HG03442 (cell line): ENCODE data around the gene SGMS1.
A peak's percentile ranks its signal among the peaks of the same experiment; 100 is the strongest.
"Not testable (repeated sequence)": the region's sequence is repeated elsewhere in the genome, so short reads cannot be mapped to it uniquely, and the experiment has no call there.

Experiments used
- ATAC-seq: cut with Tn5 transposase; IDR thresholded peaks from one replicate; pipeline ENCODE4 v1.9.1; 2021; ENCODE audit warnings: mild to moderate bottlenecking, moderate library complexity; ENCODE audit not compliant: unreplicated experiment

SGMS1 gene

GRCh38 chr10:50431791-50432190 is 192.0 kb downstream of the SGMS1 start:
- peak; percentile 89 for ATAC-seq

GRCh38 chr10:50431133-50431532 is 192.6 kb downstream of the SGMS1 start:
- ATAC-seq: no peak

DNA sequence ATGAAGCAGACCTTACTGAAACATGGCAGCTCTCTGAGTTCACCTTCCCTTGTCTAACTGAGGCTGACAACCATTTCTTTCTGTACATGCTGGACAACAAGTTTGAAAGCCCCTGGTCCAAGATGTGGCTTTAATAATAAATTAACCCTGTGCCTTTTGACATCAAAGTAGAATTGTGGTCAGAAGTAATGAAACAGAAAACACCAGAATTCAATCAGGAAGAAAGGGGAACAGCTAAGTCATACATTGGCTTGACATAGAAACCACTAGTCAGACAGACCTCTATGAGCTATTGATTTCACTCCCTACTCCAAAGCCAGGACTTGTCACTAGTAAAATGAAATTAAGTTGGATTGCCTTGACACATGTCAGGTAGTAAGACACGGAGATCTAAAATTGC is 197.3 kb downstream of the SGMS1 start:
- ATAC-seq: peak; percentile 68

DNA sequence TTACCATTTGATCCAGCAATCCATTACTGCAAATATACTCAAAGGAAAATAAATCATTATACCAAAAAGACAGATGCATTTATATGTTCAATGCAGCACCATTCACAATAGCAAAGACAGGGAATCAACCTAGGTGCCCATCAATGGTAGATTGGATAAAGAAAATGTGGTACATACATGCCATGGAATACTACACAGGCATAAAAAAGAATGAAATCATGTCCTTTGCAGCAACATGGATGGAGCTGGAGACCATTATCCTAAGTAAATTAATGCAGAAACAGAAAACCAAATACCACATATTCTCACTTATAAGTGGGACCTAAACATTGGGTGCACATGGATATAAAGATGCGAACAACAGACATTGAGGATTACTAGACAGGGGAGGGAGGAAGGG is 198.5 kb downstream of the SGMS1 start:
- ATAC-seq: not testable (repeated sequence)

GRCh38 chr10:50423448-50423847 is 200.3 kb downstream of the SGMS1 start:
- no peak for ATAC-seq

DNA sequence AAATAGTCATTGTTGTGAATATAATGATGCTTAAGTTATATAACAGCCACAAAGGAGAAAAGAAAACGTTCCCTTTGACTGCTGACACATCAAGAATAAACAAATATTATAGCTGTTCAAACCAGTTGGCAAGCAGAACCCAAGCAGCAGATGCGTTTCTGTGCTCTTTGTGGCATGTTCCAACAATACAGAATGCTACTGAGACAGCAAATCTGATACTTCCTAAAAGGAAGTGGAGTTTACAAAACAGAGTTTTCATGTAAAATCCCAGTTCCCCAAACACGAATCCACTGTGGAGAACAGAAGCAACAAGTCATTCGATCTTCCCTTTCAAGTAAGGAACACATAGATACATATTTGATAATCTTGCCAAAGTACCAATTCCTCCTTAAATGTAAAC is 201.5 kb downstream of the SGMS1 start:
- ATAC-seq: no peak

DNA sequence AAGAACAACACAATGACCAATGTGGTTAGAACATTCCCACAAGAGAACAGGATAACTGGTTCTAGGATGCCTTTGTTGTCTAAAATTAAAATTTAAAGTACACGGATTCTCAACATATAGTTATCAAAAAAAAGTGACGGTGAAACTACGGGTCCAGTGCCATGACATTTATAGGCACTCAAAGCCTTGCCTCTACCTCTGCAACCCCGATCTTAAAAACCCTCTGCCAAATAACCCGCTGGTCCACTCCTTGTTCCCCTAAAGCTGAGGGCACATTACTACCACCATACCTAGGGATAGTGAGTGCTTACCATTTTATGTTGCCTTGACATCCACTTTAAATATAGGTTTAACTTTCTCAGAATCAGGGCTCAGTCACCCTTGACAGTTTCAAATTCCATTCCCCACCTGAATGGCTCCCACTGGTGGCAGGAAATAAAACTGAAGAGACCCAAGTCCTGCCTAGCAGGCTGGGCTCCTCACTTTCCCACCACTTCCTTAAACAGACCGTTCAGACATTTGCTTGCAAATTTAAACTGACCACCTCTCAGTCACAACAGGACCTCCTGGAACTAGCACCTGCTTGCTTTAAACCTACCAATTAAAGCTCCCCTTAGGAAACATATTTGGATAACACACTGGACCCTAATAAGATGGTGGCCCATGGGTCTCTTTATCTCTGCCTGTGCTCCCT is 202.6 kb downstream of the SGMS1 start:
- peak; percentile 34 for ATAC-seq

DNA sequence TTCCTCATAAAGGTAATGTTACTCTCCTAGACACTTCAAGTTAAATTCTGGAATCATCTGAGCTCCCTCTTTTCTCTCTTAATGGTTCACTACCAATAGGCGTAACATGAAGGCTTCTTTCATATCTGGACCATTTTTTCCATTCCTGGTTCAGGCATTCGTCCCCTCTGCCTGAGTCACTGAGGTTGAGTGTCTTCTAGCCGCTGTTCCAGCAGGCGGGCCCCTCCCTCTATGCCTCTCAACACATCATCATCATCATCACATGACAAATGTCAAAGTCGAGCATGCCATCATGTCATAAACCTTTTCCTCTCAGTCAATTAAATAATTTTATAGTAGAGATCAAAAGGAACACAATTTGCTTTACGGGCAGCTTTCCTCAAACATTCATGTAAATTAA is 203.6 kb downstream of the SGMS1 start:
- no peak for ATAC-seq

DNA sequence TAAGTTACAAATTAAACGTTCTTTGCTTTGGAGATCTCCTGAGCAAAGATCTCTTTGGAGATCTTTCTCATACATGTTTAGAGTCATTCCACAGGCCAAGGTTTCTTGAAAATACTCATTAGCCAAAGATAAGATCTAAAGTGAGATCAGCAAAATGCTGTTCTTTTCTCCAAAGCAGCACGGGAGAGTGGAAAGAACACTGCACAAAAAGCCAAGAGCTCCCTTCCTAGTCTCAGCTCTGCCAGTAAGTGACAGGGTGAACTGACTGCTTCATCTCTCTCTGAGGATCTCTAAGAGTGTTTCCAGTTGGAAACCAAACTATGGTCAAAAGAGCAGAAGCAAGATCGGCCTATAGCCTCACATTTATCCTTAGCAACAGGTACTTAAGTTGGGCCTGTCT is 204.0 kb downstream of the SGMS1 start:
- ATAC-seq: no peak

GRCh38 chr10:50419091-50419490 is 204.7 kb downstream of the SGMS1 start:
- ATAC-seq: no peak

DNA sequence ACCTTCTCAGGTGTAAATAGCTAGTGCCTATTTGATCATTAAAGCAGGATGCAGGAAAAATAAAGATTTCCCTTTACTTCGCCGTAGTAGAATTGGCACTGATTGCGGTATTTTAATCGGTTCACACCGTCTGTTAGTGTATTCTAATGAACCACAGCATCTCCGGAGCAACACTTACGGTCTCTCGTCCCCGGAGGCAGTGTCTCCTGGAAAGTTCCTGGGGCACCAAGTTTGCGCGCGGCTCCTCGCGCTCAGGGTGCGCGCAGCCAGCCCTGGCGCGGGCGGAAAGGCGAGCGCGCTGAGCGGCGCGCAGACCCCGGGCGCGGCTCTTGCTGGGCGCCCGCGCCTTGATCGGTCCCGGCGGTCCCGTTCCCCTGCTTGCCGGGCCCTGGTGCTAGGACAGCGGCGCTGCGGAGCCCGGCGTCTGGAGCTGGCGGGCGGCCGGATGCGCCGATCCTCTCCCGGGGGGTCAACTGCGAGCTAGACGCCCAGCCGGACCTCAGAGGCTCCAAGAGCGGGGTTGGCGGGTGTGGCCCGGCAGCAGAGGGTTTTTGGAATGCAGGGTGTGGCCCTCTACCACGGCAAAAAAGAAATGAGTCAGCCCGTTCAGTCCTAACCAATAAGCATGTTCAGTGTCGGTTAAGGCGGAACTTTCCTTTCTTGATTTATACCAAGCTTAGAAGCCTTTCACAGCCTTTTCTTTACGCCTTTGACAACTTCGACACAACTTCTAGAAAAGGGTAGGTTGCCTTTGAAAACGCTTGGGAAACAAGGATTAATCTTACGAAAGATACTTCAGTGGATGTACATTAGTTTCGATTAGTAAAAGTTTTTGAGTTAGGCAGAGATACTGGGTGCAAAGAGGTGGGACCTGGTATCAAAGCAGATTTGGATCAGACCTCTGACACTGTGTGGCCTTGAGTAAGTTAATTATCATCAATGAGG is 205.6 kb downstream of the SGMS1 start:
- peak; percentile 81 for ATAC-seq

DNA sequence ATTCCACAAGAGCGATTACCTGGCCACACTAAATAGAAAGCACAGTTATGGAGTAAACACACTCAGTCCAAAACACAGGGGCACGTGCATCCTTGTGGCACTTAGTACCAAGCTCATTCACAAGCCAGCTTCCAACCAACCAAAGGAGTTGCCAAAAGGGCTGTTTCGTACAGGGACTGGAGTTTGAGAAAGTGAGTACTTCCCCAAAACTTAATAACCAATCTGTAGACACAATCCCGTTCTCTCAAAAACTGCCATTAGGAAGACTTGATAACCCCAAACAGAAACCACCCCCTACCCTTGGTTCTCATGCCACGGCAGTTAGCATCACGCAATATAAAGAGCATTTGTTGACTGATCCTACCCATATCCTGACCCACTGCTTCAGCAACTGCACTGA is 206.3 kb downstream of the SGMS1 start:
- no peak for ATAC-seq

GRCh38 chr10:50416881-50417280 is 206.9 kb downstream of the SGMS1 start:
- ATAC-seq: no peak

GRCh38 chr10:50416181-50416824 is 207.5 kb downstream of the SGMS1 start:
- ATAC-seq: no peak

DNA sequence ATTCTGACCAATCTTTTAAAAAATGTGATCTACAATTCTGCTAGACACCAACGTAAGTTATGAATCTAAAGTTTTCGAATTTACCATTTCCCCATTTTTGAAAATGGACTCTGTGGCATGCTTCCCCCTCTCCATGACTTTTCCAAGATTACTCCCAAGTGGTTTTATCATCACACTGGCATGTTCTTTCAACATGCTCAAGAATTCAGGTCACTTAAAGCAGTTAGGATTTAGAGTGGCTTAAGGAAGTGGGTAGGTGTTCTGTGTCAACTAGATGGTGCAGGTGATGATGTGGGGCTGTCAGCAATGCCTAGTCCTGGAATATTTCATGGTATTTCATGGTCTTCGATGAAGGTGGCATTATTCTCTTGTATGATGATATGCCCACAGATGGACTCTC is 208.5 kb downstream of the SGMS1 start:
- no peak for ATAC-seq

DNA sequence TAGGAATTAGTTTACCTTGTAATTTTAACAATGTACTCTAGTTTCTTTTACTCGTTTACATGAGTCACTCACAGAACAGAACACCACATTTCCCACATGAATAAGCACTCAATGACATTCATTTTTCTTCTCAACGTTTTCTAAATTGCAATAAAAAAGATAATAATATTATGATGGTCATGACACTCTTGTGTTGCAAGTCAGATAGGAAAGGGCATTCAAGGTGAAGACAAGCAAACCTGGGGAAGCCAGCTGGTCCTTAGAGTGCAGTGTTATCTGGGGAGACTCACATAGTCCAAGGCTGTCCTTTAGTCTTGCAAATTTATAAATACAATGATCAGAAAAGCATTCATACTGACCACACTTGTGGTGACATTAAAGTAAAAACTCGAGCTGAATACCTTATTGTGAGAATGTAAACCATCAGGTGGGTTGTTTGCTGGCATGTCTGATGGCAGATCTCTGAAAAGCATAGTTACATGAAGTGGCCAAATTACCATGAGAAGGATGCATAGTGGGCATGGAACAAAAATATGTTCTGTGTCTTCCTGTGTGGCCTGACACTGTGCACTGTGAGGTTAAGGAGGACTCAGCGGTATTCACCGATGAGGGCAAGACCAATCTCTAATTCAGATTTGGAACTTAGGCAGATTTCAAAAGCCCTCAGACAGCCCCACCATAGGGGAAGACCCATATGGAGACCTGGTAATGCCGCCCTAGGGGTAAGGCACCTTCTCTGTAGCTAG is 213.5 kb downstream of the SGMS1 start:
- ATAC-seq: no peak

GRCh38 chr10:50407076-50407801 is 216.5 kb downstream of the SGMS1 start:
- no peak for ATAC-seq

- no peak for ATAC-seq
These were observed 217.2 kb downstream of the SGMS1 start for GRCh38 chr10:50406457-50407070.

- no peak for ATAC-seq
These were observed 218.0 kb downstream of the SGMS1 start for GRCh38 chr10:50405723-50406122.
